ENCODE results near the gene GPR146. TPM values are rescaled to one million over a fixed set of nuclear protein-coding genes. Genes with fewer than 3 reads are reported as not detected.

The GPR146 gene
- total and polyA plus RNA-seq, 2 of the 4 experiments (the other 2 are of a cell fraction): 2.2 to 3.4 TPM

DNA sequence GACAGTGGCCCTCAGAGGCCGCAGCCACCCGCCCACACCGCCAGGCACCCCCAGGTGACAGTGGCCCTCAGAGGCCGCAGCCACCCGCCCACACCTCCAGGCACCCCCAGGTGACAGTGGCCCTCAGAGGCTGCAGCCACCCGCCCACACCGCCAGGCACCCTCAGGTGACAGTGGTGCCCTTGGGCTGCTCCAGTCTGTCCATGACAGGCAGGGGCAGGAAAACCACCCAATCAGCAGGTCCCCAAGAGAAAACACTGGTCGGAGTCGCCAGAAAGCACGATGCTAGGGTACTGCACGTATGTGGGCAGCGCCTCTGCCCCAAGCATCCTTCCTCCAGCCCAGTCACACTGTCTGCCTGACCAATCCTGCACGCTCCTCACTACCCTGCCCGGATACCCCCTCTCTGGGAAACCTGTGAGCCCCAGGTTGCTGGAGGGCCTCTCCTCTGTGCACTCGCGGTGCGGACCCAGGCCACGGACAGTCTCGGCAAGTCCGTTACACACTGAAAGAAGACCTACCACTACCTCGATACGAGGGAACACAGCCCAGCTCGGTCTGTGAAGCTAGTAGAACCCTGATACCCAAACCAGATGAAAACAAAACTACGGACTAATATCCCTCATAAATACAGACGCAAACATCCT is 11.7 kb upstream of the GPR146 start:
- no peak overlapping the region for H3K9ac ChIP-seq (ENCODE audit: low read depth, low read length)
- intact Hi-C loops (cut with micrococcal nuclease) (no loop called here), dilution Hi-C loops (cut with HindIII; ENCODE audit: low sequenced_read_pairs, unreplicated experiment) (no loop called here), in situ Hi-C loops (cut with MboI; ENCODE audit: low sequenced_read_pairs) (no loop called here)
- CTCF ChIA-PET: no interaction called here
- WGBS, 2 experiments (ENCODE audit: extremely low coverage in 2 of 2, insufficient read length in 1 of 2): 84% methylated on average over 19 of the region's 25 CpGs; no CpG with 5 or more reads in 1 of the 2 experiments
- no TSS peak for BruUV-seq (replicated peaks)
- H3K23ac ChIP-seq (ENCODE audit: low read depth, low read length): no peak overlapping the region
- H3K18ac ChIP-seq (ENCODE audit: low read depth, low read length): no peak overlapping the region
- POLR2A ChIA-PET (ENCODE audit: unreplicated experiment): no interaction called here
- no peaks in the 10 kb centered on the region for H3K9me1 ChIP-seq (ENCODE audit: insufficient read depth, low read length)
- peaks cover 7 to 21% of the 10 kb centered on the region in 2 experiments for H3K79me1 ChIP-seq (ENCODE audit: low read depth in 1 of 2, low read length in 2 of 2)
- no peaks in the 10 kb centered on the region; the same call in 1 of the 2 replicates for H4K20me1 ChIP-seq (ENCODE audit: insufficient read depth, low read length)
- H2AFZ ChIP-seq (replicated peaks; ENCODE audit: low read length, poor library complexity): no peak overlapping the region
- ATAC-seq (ENCODE audit: low read depth): no peak
- no peak overlapping the region for H4K5ac ChIP-seq (ENCODE audit: low read depth, low read length)
- no peak overlapping the region for H3K4ac ChIP-seq (ENCODE audit: low read depth, low read length)
- H3K4me1 ChIP-seq (ENCODE audit: control insufficient read depth, insufficient read depth, low read length): peaks cover 6% of the 10 kb centered on the region; the same call in 1 of the 2 replicates
- no peak overlapping the region for H3K4me3 ChIP-seq (ENCODE audit: insufficient read depth, low read depth, low read length)
- H3K27ac ChIP-seq (ENCODE audit: insufficient read depth, low read length): no peak overlapping the region
- H3K36me3 ChIP-seq (ENCODE audit: control insufficient read depth, insufficient read depth, low read length): no peaks in the 10 kb centered on the region
- no peaks in the 10 kb centered on the region; the same call in 1 of the 2 replicates for H3K9me3 ChIP-seq (ENCODE audit: control insufficient read depth, insufficient read depth, low read length)
- H2BK20ac ChIP-seq (ENCODE audit: low read depth, low read length): no peak overlapping the region
- no peak overlapping the region for H2BK120ac ChIP-seq (ENCODE audit: low read depth, low read length)
- no peak for DNase-seq
- no peak for TF ChIP-seq MXI1 (IDR thresholded peaks at IDR 0.05; ENCODE audit: borderline replicate concordance, low read depth, low read length)
- TF ChIP-seq NFE2L2 (IDR thresholded peaks at IDR 0.05; ENCODE audit: low read depth, low read length): no peak
- TF ChIP-seq MAZ (IDR thresholded peaks at IDR 0.05; ENCODE audit: borderline replicate concordance, low read depth, low read length): no peak
- TF ChIP-seq RCOR1 (IDR thresholded peaks at IDR 0.05; ENCODE audit: insufficient replicate concordance, low read length): no peak
- no peak for TF ChIP-seq RAD21 (IDR thresholded peaks at IDR 0.05; ENCODE audit: low read length)
- TF ChIP-seq CHD1 (IDR thresholded peaks at IDR 0.05; ENCODE audit: low read depth, low read length): no peak
- TF ChIP-seq, protein P1, sequence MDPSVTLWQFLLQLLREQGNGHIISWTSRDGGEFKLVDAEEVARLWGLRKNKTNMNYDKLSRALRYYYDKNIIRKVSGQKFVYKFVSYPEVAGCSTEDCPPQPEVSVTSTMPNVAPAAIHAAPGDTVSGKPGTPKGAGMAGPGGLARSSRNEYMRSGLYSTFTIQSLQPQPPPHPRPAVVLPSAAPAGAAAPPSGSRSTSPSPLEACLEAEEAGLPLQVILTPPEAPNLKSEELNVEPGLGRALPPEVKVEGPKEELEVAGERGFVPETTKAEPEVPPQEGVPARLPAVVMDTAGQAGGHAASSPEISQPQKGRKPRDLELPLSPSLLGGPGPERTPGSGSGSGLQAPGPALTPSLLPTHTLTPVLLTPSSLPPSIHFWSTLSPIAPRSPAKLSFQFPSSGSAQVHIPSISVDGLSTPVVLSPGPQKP (IDR thresholded peaks at IDR 0.05; ENCODE audit: borderline replicate concordance, low read depth, low read length): no peak
- TF ChIP-seq, protein P2, sequence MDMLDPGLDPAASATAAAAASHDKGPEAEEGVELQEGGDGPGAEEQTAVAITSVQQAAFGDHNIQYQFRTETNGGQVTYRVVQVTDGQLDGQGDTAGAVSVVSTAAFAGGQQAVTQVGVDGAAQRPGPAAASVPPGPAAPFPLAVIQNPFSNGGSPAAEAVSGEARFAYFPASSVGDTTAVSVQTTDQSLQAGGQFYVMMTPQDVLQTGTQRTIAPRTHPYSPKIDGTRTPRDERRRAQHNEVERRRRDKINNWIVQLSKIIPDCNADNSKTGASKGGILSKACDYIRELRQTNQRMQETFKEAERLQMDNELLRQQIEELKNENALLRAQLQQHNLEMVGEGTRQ (IDR thresholded peaks at IDR 0.05; ENCODE audit: low read depth, low read length): no peak
- TF ChIP-seq, protein P3, sequence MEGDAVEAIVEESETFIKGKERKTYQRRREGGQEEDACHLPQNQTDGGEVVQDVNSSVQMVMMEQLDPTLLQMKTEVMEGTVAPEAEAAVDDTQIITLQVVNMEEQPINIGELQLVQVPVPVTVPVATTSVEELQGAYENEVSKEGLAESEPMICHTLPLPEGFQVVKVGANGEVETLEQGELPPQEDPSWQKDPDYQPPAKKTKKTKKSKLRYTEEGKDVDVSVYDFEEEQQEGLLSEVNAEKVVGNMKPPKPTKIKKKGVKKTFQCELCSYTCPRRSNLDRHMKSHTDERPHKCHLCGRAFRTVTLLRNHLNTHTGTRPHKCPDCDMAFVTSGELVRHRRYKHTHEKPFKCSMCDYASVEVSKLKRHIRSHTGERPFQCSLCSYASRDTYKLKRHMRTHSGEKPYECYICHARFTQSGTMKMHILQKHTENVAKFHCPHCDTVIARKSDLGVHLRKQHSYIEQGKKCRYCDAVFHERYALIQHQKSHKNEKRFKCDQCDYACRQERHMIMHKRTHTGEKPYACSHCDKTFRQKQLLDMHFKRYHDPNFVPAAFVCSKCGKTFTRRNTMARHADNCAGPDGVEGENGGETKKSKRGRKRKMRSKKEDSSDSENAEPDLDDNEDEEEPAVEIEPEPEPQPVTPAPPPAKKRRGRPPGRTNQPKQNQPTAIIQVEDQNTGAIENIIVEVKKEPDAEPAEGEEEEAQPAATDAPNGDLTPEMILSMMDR (conservative IDR thresholded peaks at IDR 0.05; ENCODE audit: low read depth, low read length): no peak
- TF ChIP-seq MAFK (IDR thresholded peaks at IDR 0.05; ENCODE audit: low read depth, low read length): no peak
- no peak for TF ChIP-seq BHLHE40 (IDR thresholded peaks at IDR 0.05; ENCODE audit: low read depth, low read length)
- TF ChIP-seq RFX5 (IDR thresholded peaks at IDR 0.05; ENCODE audit: low read depth, low read length): no peak
- no peak for TF ChIP-seq FOS (IDR thresholded peaks at IDR 0.05; ENCODE audit: low read depth, low read length)
- no peak overlapping the region for H2AK9ac ChIP-seq (replicated peaks; ENCODE audit: low read depth, low read length, poor library complexity)
- H3K4me2 ChIP-seq (ENCODE audit: low read depth, low read length): no peak overlapping the region
- no peak overlapping the region; the same call in 1 of the 2 replicates for H2AK5ac ChIP-seq (ENCODE audit: low read depth, low read length)
- H2BK15ac ChIP-seq (ENCODE audit: low read depth, low read length): no peak overlapping the region
- no peak overlapping the region for H3K14ac ChIP-seq (replicated peaks; ENCODE audit: low read depth, low read length)
- no peak overlapping the region for H3K56ac ChIP-seq (ENCODE audit: extremely low read depth, insufficient read depth, low read length)
- no peaks in the 10 kb centered on the region for H3K27me3 ChIP-seq (ENCODE audit: control insufficient read depth, insufficient read depth, low read length)
- H4K91ac ChIP-seq (ENCODE audit: insufficient read depth, low read depth, low read length): no peak overlapping the region
- no peak overlapping the region for H4K8ac ChIP-seq (ENCODE audit: low read depth in 2 of 2, low read length in 2 of 2)
- no peak overlapping the region for H2BK5ac ChIP-seq (ENCODE audit: low read depth, low read length, poor library complexity, severe bottlenecking)
